22Rv1 (cell line): ENCODE data around the gene PML.

Source experiments
- H3K27ac ChIP-seq: fragments of 450-650 bp; 2 replicates; pipeline ENCODE4 v1.5.1; 2017
- CTCF ChIP-seq: fragments of 450-650 bp; IDR thresholded peaks from 2 replicates; pipeline ENCODE4 v1.5.1; 2017; ENCODE audit warnings: mild to moderate bottlenecking
- ZFX ChIP-seq: fragments of 450-650 bp; IDR thresholded peaks from 2 replicates; pipeline ENCODE4 v1.6.1; 2017; ENCODE audit warnings: antibody characterized with exemption, borderline replicate concordance

PML gene

GRCh38 chr15:74013374-74013894 lies 18.9 kb downstream of the PML start:
- TF ChIP-seq CTCF (no peak), ZFX (no peak)
- H3K27ac ChIP-seq = no peak overlapping the region

- no peak overlapping the region for H3K27ac ChIP-seq
- TF ChIP-seq ZFX (no peak), CTCF (no peak)
Observed at GRCh38 chr15:74019734-74020133, 25.2 kb downstream of the PML start.

GRCh38 chr15:74022706-74023470 lies 28.4 kb downstream of the PML start:
- no peak overlapping the region for H3K27ac ChIP-seq
- no peak for TF ChIP-seq ZFX
- TF ChIP-seq CTCF = no peak

GRCh38 chr15:74024687-74025086 lies 30.2 kb downstream of the PML start:
- TF ChIP-seq CTCF (no peak), ZFX (no peak)
- no peak overlapping the region for H3K27ac ChIP-seq

- no peak overlapping the region for H3K27ac ChIP-seq
- TF ChIP-seq ZFX = no peak
- TF ChIP-seq CTCF = no peak
Observed at GRCh38 chr15:74025436-74025835, 30.9 kb downstream of the PML start.

- no peak overlapping the region for H3K27ac ChIP-seq
- no peak for TF ChIP-seq CTCF
- TF ChIP-seq ZFX = no peak
Observed at GRCh38 chr15:74027688-74028087, 33.2 kb downstream of the PML start.

GRCh38 chr15:74028646-74029045 lies 34.1 kb downstream of the PML start:
- TF ChIP-seq CTCF = no peak
- no peak for TF ChIP-seq ZFX
- H3K27ac ChIP-seq = no peak overlapping the region
